Aorta (tissue), 5 donors: ENCODE measurements around the gene CHKB. TPM values are rescaled to one million over a fixed set of nuclear protein-coding genes. Genes with fewer than 3 reads are reported as not detected.
A peak's percentile ranks its signal among the peaks of the same experiment; 100 is the strongest.

ENCODE experiments used
- ATAC-seq: fragments of 200-7000 bp; cut with Tn5 transposase; one replicate; pipeline ENCODE4 v1.9.1; 2022; ENCODE audit warnings: moderate library complexity; ENCODE audit not compliant: low FRiP score
- DNase-seq, 2 donors: peaks; one replicate each; pipeline ENCODE4 v3.0.0-alpha.2; 2020
- H3K27ac ChIP-seq, 2 donors: one replicate each; pipeline ENCODE4 v1.5.1; 2013; ENCODE audit warnings: low read length in 2 of 2, mild to moderate bottlenecking in 2 of 2, moderate library complexity in 2 of 2, control low read depth in 1 of 2, inconsistent platforms in 1 of 2, low read depth in 1 of 2
- H3K27me3 ChIP-seq, 2 donors: one replicate each; pipeline ENCODE4 v1.6.1; 2013; ENCODE audit warnings: control low read depth in 1 of 2, low read length in 1 of 2, mild to moderate bottlenecking in 1 of 2, moderate library complexity in 1 of 2; ENCODE audit not compliant: insufficient read depth in 2 of 2, control insufficient read depth in 1 of 2
- H3K36me3 ChIP-seq, 2 donors: one replicate each; pipeline ENCODE4 v1.6.1; 2013; ENCODE audit warnings: control low read depth in 1 of 2, low read length in 1 of 2, mild to moderate bottlenecking in 1 of 2; ENCODE audit not compliant: insufficient read depth in 2 of 2, control insufficient read depth in 1 of 2
- H3K4me1 ChIP-seq, 2 donors: one replicate each; pipeline ENCODE4 v1.6.1; 2013; ENCODE audit warnings: low read length in 2 of 2, control low read depth in 1 of 2, mild to moderate bottlenecking in 1 of 2, moderate library complexity in 1 of 2; ENCODE audit not compliant: insufficient read depth in 2 of 2, control insufficient read depth in 1 of 2
- H3K4me3 ChIP-seq, 2 donors: one replicate each; pipeline ENCODE4 v1.5.1; 2013; ENCODE audit warnings: low read length in 2 of 2, control low read depth in 1 of 2, mild to moderate bottlenecking in 1 of 2
- H3K9me3 ChIP-seq: one replicate; pipeline ENCODE4 v1.6.1; 2013; ENCODE audit warnings: mild to moderate bottlenecking, low read length; ENCODE audit not compliant: control insufficient read depth
- WGBS, 2 donors: extraction: QIAGEN DNeasy Blood & Tissue Kit; methylation state at CpG; one replicate each; pipeline ENCODE4 v1.1.7; 2013; 5-methylcytosine and 5-hydroxymethylcytosine counted together
- intact Hi-C, 2 donors: fragments of 100-400 bp; cut with DNase I; formaldehyde crosslinking; loops; one replicate each; pipeline versions ENCODE4 v1.14.2 to v1.15.0; 2022
- long read RNA-seq, 2 donors: library from polyadenylated mRNA; unstranded; transcript quantifications; one replicate each; pipeline ENCODE4 v2.0.0, GENCODE V29; 2020 to 2021
- polyA plus RNA-seq, 2 donors: library from polyadenylated mRNA; stranded (reverse); fragments of 200-250 nt; gene quantifications; one replicate each; pipeline ENCODE4 v1.2.3, GENCODE V29; 2013
- total RNA-seq, 2 donors: library from RNA; stranded (reverse); fragmentation: NEBNext Ultra II Directional; extraction: Animal tissue kit (Norgen Biotek cat#: 25700); gene quantifications; one replicate each; pipeline ENCODE4 v1.2.1, GENCODE V29; 2021
- donor health status: healthy with polysubstance abuse.
- donor health status: Bipolar disorder and iron deficiency.
- donor health status: DM: no; HTN: no; CAD: no.
- donor health status: DM: no; HTN: no; CAD: no.
- donor health status: DM: yes; HTN: yes; CAD: no.

The CHKB gene, protein sequence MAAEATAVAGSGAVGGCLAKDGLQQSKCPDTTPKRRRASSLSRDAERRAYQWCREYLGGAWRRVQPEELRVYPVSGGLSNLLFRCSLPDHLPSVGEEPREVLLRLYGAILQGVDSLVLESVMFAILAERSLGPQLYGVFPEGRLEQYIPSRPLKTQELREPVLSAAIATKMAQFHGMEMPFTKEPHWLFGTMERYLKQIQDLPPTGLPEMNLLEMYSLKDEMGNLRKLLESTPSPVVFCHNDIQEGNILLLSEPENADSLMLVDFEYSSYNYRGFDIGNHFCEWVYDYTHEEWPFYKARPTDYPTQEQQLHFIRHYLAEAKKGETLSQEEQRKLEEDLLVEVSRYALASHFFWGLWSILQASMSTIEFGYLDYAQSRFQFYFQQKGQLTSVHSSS
- total RNA-seq = 10 to 100 TPM; 36.5 to 78.8 TPM
- 100 to 1,000 TPM in 1 of 2 donors, 10 to 100 TPM in 1; 28.4 to 544 TPM for polyA plus RNA-seq
- long read RNA-seq, donor 1, transcript CHKB-201 (11 exons, 1,638 nt) = major isoform, 54 of 81 reads
- long read RNA-seq, donor 1, partial matches to known transcripts = 4 of 81 reads
- long read RNA-seq, donor 1, other reads (novel, unspliced or antisense) = 15 of 81 reads
- long read RNA-seq, donor 2, transcript CHKB-212 (9 exons, 2,069 nt) = major isoform, 16 of 48 reads
- long read RNA-seq, donor 2, transcript CHKB-201 (11 exons, 1,638 nt) = minor isoform, 11 of 48 reads
- long read RNA-seq, donor 2, partial matches to known transcripts = 4 of 48 reads
- long read RNA-seq, donor 2, other reads (novel, unspliced or antisense) = 13 of 48 reads

DNA sequence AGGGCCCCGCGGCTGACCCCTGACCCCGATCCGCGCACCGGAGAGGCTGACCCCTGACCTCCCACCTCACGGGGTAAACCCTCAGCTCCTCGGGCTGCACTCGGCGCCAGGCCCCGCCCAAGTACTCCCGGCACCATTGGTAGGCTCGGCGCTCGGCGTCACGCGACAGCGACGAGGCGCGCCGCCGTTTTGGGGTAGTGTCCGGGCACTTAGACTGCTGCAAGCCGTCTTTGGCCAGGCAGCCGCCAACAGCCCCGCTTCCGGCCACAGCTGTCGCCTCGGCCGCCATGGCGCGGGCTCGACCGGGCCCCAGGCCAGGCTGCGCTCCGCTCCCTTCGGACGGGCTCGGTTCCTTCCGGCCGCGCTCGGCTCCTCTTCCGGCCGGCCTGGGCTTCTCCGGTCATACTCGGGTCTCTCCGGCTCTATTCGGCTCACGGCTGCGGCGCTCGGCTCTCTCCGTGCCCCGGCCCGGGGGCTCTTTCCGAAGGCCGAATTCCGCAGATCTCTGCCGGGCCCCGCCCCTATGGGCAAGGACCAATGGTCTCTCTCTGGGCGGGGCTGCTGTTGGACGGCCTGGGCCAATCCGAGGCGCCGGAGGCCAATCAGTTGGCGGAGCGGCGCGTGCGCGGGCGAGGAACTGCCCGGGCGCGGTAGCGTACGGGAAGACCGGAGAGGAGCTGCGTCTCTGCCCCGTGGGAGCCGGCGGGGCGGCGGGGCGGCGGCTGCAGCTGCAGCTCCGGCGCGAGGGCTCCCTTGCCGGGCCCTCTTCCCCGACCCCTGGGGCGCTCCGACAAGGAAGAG, at the start of gene CHKB:
TSS of gene CHKB (minus strand) at position 357 of the 801 bp plus-strand sequence. CDS start at position 289, 68 bp downstream.
- DNase-seq (peak; percentile 99), ATAC-seq (peak; percentile 99)
- Histone ChIP-seq H3K4me3 (peak within 1 kb of the TSS; percentile 73 to 82), H3K27ac (peak within 1 kb of the TSS; percentile 68 to 92), H3K27me3 (no peaks in the 10 kb centered on the region), H3K36me3 (no peaks in the 10 kb centered on the region), H3K9me3 (no peaks in the 10 kb centered on the region), H3K4me1 (no peaks in the 10 kb centered on the region)
- intact Hi-C loops = loop anchor here in 1 of 2 donors (2.0 kb wide), 2 partner anchors 20 to 46 kb away; partner anchors contain the start of genes ARSA and SYCE3
- WGBS, 2 donors = 0% methylated on average over 82 to 96 of the region's 96 CpGs

DNA sequence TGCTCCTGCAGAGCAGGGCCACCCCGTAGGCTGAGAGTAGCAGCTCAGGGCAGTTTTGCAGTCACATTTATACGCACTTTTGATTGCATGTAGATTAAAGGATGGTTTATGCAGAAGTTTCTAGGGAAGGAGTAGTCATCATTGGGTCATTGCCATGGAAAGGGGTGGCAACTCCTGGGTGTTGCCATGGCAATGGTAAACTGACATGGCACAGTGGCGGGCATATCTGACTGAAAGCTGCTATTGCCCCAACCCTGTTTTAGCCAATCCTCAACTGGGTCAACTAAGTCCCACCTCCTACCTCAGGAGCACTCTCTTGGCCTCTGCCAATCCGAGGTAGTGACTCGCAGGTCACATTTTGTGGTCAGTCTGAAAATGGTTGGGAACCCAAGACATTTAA, 47.7 kb upstream of the CHKB start:
- no peaks in the 10 kb centered on the region for H3K27me3 ChIP-seq
- peak in 1 of 2 donors; percentile 27 for DNase-seq
- H3K4me1 ChIP-seq = no peaks in the 10 kb centered on the region
- no peaks in the 10 kb centered on the region for H3K9me3 ChIP-seq
- intact Hi-C loops = no loop called here
- no peaks in the 10 kb centered on the region for H3K36me3 ChIP-seq
- WGBS, 2 donors = 88 to 89% methylated on average over 5 of the region's 5 CpGs
- no peak overlapping the region for H3K27ac ChIP-seq
- no peak overlapping the region for H3K4me3 ChIP-seq
- ATAC-seq = no peak

DNA sequence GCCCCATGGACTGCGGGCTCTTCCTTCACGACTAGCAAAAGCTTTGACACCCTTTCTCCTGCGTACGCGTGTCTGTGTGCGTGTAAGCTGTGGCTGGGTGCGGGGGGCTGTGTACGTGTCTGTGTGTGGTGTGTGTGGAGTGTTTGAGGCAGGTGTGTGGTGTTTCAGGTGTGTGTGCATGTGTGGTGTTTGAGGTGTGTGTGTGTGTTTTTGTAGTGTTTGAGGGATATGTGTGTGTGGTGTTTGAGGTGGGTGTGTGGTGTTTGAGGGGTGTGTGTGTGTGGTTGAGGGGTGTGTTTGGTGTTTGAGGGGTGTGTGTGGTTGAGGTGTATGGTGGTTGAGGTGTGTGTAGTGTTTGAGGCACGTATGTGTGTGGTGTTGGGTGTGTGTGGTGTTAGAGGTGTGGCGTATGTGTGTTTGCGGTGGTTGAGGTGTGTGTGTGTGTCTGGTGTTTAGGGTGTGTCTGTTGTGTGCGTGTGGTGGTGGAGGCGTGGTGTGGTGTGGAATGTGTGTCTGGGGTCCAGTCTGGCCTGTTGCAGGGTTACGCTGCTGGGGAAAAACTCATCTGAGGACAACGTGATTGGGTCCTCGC, 46.0 kb upstream of the CHKB start:
- no peaks in the 10 kb centered on the region for H3K9me3 ChIP-seq
- H3K27ac ChIP-seq = no peak overlapping the region
- H3K4me1 ChIP-seq = no peaks in the 10 kb centered on the region
- ATAC-seq = no peak
- H3K36me3 ChIP-seq = no peaks in the 10 kb centered on the region
- no peaks in the 10 kb centered on the region for H3K27me3 ChIP-seq
- peak overlapping the region; percentile 44 to 76 for H3K4me3 ChIP-seq
- intact Hi-C loops = loop anchor here in 1 of 2 donors (2.0 kb wide), 1 partner anchor 46 kb away; the partner anchor contains the start of gene CHKB
- peak in 1 of 2 donors; percentile 63 for DNase-seq
- 38 to 40% methylated on average over 16 of the region's 16 CpGs for WGBS, 2 donors

DNA sequence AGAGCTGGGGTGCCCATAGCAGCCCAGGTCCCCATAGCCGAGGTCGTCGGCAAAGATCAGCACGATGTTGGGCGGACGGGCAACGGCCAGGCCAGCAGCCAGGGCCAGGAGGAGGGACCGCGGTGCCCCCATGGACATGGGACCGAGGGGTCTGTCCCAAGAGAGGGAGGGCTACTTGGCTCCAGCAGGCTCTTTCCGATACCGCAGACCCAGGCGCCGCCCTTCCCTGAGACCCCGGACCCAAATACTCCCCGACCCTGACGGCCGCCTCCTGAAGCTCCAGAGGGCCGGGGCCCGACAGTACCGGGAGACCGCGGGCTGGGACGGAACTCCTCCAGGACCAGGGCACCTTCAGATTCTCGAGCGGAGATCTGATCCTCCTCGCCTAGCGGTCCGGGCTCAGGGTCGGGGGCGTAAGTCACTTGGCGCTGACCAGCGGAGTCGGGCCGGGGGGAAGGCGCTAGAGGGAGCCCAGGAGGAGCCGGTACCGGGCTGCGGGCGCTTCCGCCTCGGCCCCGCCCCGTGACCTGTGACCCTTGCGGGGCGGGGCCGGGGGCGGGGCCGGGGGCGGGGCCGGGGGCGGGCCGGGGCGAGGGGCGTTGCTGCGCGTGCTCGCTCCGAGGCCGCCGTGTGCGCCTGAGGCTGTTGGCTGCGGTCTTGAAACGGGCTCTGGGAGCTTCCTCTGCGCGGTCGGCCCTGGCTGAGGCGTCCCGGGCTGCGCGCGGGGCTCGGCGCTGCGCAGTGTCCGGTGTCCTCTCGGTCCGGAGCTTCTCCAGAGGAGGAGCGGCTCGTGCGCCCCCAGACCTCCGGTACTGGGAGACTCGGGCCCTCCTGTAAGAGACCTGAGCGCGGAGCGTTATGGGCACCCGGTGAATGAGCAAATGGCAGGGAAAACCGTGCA, 45.2 kb upstream of the CHKB start, which contains the start of gene ARSA:
TSS of gene ARSA (minus strand) at position 511 of the 901 bp plus-strand sequence. CDS start at position 138, 373 bp downstream.
- ATAC-seq (peak; percentile 94), DNase-seq (peak; percentile 91 to 92)
- H3K9me3 ChIP-seq = no peaks in the 10 kb centered on the region
- WGBS, 2 donors = 1 to 3% methylated on average over 62 to 88 of the region's 88 CpGs
- peak within 1 kb of the TSS in 1 of 2 donors; percentile 19 for H3K27ac ChIP-seq
- intact Hi-C loops = loop anchor here in 1 of 2 donors (2.0 kb wide), 1 partner anchor 45 kb away; the partner anchor contains the start of gene CHKB
- no peaks in the 10 kb centered on the region for H3K36me3 ChIP-seq
- peak within 1 kb of the TSS; percentile 76 to 82 for H3K4me3 ChIP-seq
- H3K27me3 ChIP-seq = no peaks in the 10 kb centered on the region
- H3K4me1 ChIP-seq = no peaks in the 10 kb centered on the region

DNA sequence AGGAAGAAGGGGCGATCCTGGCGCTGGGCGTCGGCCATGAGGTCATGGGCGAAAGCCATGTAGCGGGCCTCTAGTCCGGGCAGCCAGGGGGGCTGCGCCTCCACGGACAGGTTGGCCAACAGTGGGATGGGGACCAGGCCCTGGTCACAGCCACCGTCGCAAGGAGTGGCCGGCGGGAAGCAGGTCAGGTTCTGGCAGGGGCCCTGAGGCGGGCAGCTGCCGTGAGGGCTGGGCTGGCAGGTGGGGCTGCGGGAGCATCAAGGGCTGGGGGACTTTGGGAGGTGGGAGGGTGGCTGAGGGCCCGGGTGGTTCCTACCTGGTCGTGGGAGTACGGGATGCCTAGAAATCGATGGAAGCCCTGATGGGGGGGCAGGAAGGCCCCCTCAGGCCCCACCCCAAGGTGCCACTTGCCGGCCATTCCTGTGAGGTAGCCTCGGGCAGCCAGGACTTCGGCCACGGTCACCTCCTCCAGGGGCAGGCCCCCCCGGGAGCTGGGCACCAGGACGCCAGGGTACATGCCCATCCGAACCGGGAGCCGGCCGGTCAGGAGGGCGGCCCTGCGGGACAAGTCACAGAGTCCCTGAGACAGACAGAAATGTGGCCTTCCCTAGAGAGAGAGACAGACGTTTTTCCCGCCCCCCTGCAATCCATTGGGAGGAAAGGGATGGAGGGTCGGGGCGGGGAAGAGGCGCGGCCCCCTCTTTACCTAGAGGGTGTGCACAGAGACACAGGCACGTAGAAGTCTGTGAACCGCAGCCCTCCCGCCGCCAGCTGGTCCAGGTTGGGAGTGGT, 44.4 kb upstream of the CHKB start:
- no peaks in the 10 kb centered on the region for H3K27me3 ChIP-seq
- H3K27ac ChIP-seq = peak overlapping the region in 1 of 2 donors; percentile 19
- H3K36me3 ChIP-seq = no peaks in the 10 kb centered on the region
- H3K4me3 ChIP-seq = peak overlapping the region; percentile 76 to 82
- no peaks in the 10 kb centered on the region for H3K4me1 ChIP-seq
- ATAC-seq = peak; percentile 19
- no peaks in the 10 kb centered on the region for H3K9me3 ChIP-seq
- intact Hi-C loops = no loop called here
- DNase-seq = peak in 1 of 2 donors; percentile 79
- 79 to 83% methylated on average over 41 to 42 of the region's 42 CpGs for WGBS, 2 donors

DNA sequence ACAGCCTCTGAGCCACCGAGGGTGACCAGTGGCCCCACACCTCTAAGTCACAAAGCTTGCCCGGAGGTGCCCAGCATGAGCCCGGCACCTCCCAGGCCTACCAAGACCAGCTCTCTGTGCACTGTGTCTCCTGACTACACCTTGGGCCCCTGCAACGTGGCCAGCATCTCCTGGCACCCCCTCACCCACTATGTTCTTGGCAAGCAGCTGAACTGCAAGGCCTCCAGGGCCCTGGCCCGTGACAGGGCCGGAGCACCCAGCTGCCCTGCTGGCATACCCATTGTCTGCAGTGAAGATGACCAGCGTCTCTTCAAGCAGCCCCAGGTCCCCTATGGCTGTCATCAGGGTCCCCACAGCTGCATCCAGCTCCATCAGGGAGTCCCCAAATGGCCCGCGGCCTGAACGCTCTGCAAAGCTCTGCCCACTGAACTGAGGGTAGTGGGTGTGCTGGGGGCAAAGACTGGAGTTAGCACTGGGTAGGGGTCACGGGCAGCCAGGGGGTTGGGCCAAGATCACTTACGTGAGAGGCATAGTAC, 43.7 kb upstream of the CHKB start:
- Histone ChIP-seq H3K27me3 (no peaks in the 10 kb centered on the region), H3K9me3 (no peaks in the 10 kb centered on the region), H3K36me3 (no peaks in the 10 kb centered on the region), H3K4me3 (no peak overlapping the region), H3K27ac (no peak overlapping the region), H3K4me1 (no peaks in the 10 kb centered on the region)
- no peak for DNase-seq
- intact Hi-C loops = no loop called here
- ATAC-seq = no peak
- WGBS, 2 donors = 79% methylated on average over 11 to 12 of the region's 12 CpGs
